SK-N-SH (cell line): ENCODE results near the gene TBX4. TPM values are rescaled to one million over a fixed set of nuclear protein-coding genes. Genes with fewer than 3 reads are reported as not detected.

ENCODE experiments used
- CTCF ChIA-PET: fragments of 300-600, 350-600 bp; formaldehyde crosslinking; extraction: SDS; loops from one replicate; lab custom pipeline; 2021; lab: Yijun Ruan, JAX
- POLR2A ChIA-PET: fragments of 350-600 bp; sonication (Branson Sonifier 250); formaldehyde crosslinking; extraction: SDS; loops from one replicate; lab custom pipeline; 2020; ENCODE audit warnings: antibody characterized with exemption, inconsistent platforms; lab: Yijun Ruan, JAX
- DNase-seq: peaks from one replicate; pipeline ENCODE4 v3.0.0; 2012
- H2AFZ ChIP-seq: fragments of 200-600 bp; sonication (generic); 2 replicates; pipeline ENCODE4 v1.8.1; 2016; ENCODE audit warnings: antibody characterized with exemption, mild to moderate bottlenecking, low read depth
- H3F3A ChIP-seq: fragments of 200-600 bp; sonication (generic); replicated peaks from 2 replicates; pipeline ENCODE3; 2016; ENCODE audit warnings: antibody characterized with exemption, mild to moderate bottlenecking; ENCODE audit not compliant: insufficient read depth
- H3K27ac ChIP-seq, 2 experiments: fragments of 200-500 bp in 1 of 2; fragments of 200-600 bp in 1 of 2; sonication (Bioruptor generic) in 1 of 2; sonication (generic), shearing (Covaris generic) in 1 of 2; 2 replicates each; pipeline versions ENCODE4 v1.5.1 to v1.6.1; 2014 to 2016; ENCODE audit warnings: low read depth in 2 of 2, inconsistent platforms in 1 of 2, low read length in 1 of 2, mild to moderate bottlenecking in 1 of 2, mixed read lengths in 1 of 2
- H3K27me3 ChIP-seq: fragments of 200-600 bp; sonication (generic), shearing (Covaris generic); 2 replicates; pipeline ENCODE4 v1.6.1; 2016; ENCODE audit warnings: mixed run types; ENCODE audit not compliant: insufficient read depth
- H3K36me3 ChIP-seq, 2 experiments: fragments of 200-500 bp in 1 of 2; fragments of 200-600 bp in 1 of 2; sonication (Bioruptor generic) in 1 of 2; sonication (generic) in 1 of 2; replicated peaks in 1 of 2; 2 replicates each; pipeline versions ENCODE3 to v1.5.1; 2014 to 2016; ENCODE audit warnings: low read length in 1 of 2, mild to moderate bottlenecking in 1 of 2; ENCODE audit not compliant: insufficient read depth in 2 of 2, control insufficient read depth in 1 of 2
- H3K4me1 ChIP-seq, 2 experiments: fragments of 200-500 bp in 1 of 2; fragments of 200-600 bp in 1 of 2; sonication (Bioruptor generic) in 1 of 2; sonication (generic), shearing (Covaris generic) in 1 of 2; 2 replicates each; pipeline versions ENCODE4 v1.5.1 to v1.6.1; 2014 to 2016; ENCODE audit warnings: low read depth in 1 of 2, low read length in 1 of 2, mixed run types in 1 of 2; ENCODE audit not compliant: insufficient read depth in 2 of 2, control insufficient read depth in 1 of 2
- H3K4me2 ChIP-seq: fragments of 200-600 bp; sonication (generic), shearing (Covaris generic); 2 replicates; pipeline ENCODE4 v1.6.1; 2017; ENCODE audit warnings: mixed run types
- H3K4me3 ChIP-seq, 2 experiments: fragments of 200-500 bp in 1 of 2; fragments of 200-600 bp in 1 of 2; sonication (Bioruptor generic) in 1 of 2; sonication (generic), shearing (Covaris generic) in 1 of 2; 2 replicates each; pipeline versions ENCODE4 v1.5.1 to v1.8.1; 2014 to 2016; ENCODE audit warnings: low read depth in 2 of 2, inconsistent platforms in 1 of 2, low read length in 1 of 2, mild to moderate bottlenecking in 1 of 2, mixed read lengths in 1 of 2, moderate library complexity in 1 of 2
- H3K79me2 ChIP-seq: fragments of 200-600 bp; sonication (generic); 2 replicates; pipeline ENCODE4 v1.8.1; 2017; ENCODE audit warnings: mild to moderate bottlenecking; ENCODE audit not compliant: insufficient read depth
- H3K9ac ChIP-seq: fragments of 200-600 bp; sonication (generic); 2 replicates; pipeline ENCODE4 v1.6.1; 2017; ENCODE audit warnings: mixed run types
- H3K9me2 ChIP-seq: fragments of 200-600 bp; sonication (generic); 2 replicates; pipeline ENCODE4 v1.6.1; 2017; ENCODE audit warnings: mixed run types
- H3K9me3 ChIP-seq: fragments of 200-600 bp; sonication (generic); 2 replicates; pipeline ENCODE4 v1.6.1; 2017; ENCODE audit warnings: mixed run types, mild to moderate bottlenecking, moderate library complexity
- H4K20me1 ChIP-seq: fragments of 200-600 bp; sonication (generic); 2 replicates; pipeline ENCODE4 v1.6.1; 2017; ENCODE audit warnings: mild to moderate bottlenecking, mixed run types; ENCODE audit not compliant: insufficient read depth
- CTCF ChIP-seq: fragments of 200-600 bp; sonication (generic); IDR thresholded peaks from 2 replicates; pipeline ENCODE4 v1.6.1; 2017; ENCODE audit warnings: antibody characterized with exemption, mild to moderate bottlenecking, moderate library complexity
- FOSL2 ChIP-seq: IDR thresholded peaks from 2 replicates; pipeline ENCODE4 v1.4.0; 2012; ENCODE audit warnings: low read depth, mild to moderate bottlenecking, moderate library complexity, borderline replicate concordance
- FOXJ3 ChIP-seq: sonication (generic); formaldehyde crosslinking; IDR thresholded peaks from 2 replicates; pipeline ENCODE4 v1.5.1; 2020; ENCODE audit warnings: mild to moderate bottlenecking, missing genetic modification reagents
- IRF3 ChIP-seq: fragments of 150-350 bp; IDR thresholded peaks from 2 replicates; pipeline ENCODE4 v1.6.1; 2016; ENCODE audit warnings: mild to moderate bottlenecking, low read depth, low read length
- JUND ChIP-seq: IDR thresholded peaks from 2 replicates; pipeline ENCODE4 v1.4.0; 2012
- MAX ChIP-seq: IDR thresholded peaks from 2 replicates; pipeline ENCODE4 v1.4.0; 2012; ENCODE audit warnings: low read depth
- NRF1 ChIP-seq: IDR thresholded peaks from 2 replicates; pipeline ENCODE4 v1.6.1; 2012; ENCODE audit warnings: low read depth, mild to moderate bottlenecking, low read length
- PBX3 ChIP-seq: IDR thresholded peaks from 2 replicates; pipeline ENCODE4; 2012
- POLR2AphosphoS5 ChIP-seq: IDR thresholded peaks from 2 replicates; pipeline ENCODE4 v1.6.1; 2012; ENCODE audit warnings: low read depth, low read length
- REST ChIP-seq: IDR thresholded peaks from 2 replicates; pipeline ENCODE4 v1.6.1; 2012; ENCODE audit warnings: mild to moderate bottlenecking, low read depth, low read length, moderate library complexity
- RFX5 ChIP-seq: IDR thresholded peaks from 2 replicates; pipeline ENCODE4 v1.6.1; 2012; ENCODE audit warnings: mild to moderate bottlenecking, improper control_type of control experiment, low read length
- SMC3 ChIP-seq: IDR thresholded peaks from 2 replicates; pipeline ENCODE4 v1.6.1; 2012; ENCODE audit warnings: low read depth, low read length, improper control_type of control experiment
- TCF12 ChIP-seq: IDR thresholded peaks from 2 replicates; pipeline ENCODE4 v1.4.0; 2012
- USF1 ChIP-seq: IDR thresholded peaks from 2 replicates; pipeline ENCODE4 v1.4.0; 2012; ENCODE audit warnings: low read depth, borderline replicate concordance
- YY1 ChIP-seq: IDR thresholded peaks from 2 replicates; pipeline ENCODE4 v1.4.0; 2012; ENCODE audit warnings: low read depth, mild to moderate bottlenecking
- ZBTB33 ChIP-seq: IDR thresholded peaks from 2 replicates; pipeline ENCODE4 v1.4.0; 2012; ENCODE audit warnings: low read depth, borderline replicate concordance
- WGBS: methylation state at CpG from one replicate; pipeline ENCODE4 v1.1.6; 2017; ENCODE audit warnings: low lambda C conversion rate; 5-methylcytosine and 5-hydroxymethylcytosine counted together
- polyA plus RNA-seq, 3 experiments: library from polyadenylated mRNA; depleted of rRNA; stranded (reverse); fragments of >200 nt; gene quantifications; 2 replicates each; pipeline ENCODE4 v1.2.3, GENCODE V29; 2012

The TBX4 gene
- polyA plus RNA-seq, 1 of the 3 experiments (the other 2 are of a cell fraction) = 0.02 TPM

- no peaks in the 10 kb centered on the region for H3K9me3 ChIP-seq
- H3K4me2 ChIP-seq = no peak overlapping the region
- H3K4me3 ChIP-seq = no peak overlapping the region
- no peaks in the 10 kb centered on the region for H3K36me3 ChIP-seq
- WGBS = 77% methylated on average over 10 of the region's 10 CpGs
- CTCF ChIA-PET = interaction anchor here (0.9 to 7.5 kb wide), 8 partner anchors 9 to 706 kb away, joined by 3 to 53 read pairs (median 8); no protein-coding TSS in a partner anchor
- peaks cover 9% of the 10 kb centered on the region for H3F3A ChIP-seq
- no peaks in the 10 kb centered on the region for H3K9me2 ChIP-seq
- TF ChIP-seq FOXJ3 (CRISPR knock-in tag) (no peak), PBX3 (no peak), RFX5 (no peak), NRF1 (no peak), JUND (peak; percentile 66), YY1 (no peak), REST (no peak), USF1 (no peak), IRF3 (no peak), MAX (no peak), POLR2AphosphoS5 (no peak), FOSL2 (peak; percentile 66), CTCF (peak; percentile 41; the same call in 1 of the 2 replicates), SMC3 (no peak), TCF12 (peak; percentile 4; the same call in 1 of the 2 replicates), ZBTB33 (no peak)
- no peak overlapping the region for H2AFZ ChIP-seq
- H3K9ac ChIP-seq = no peak overlapping the region
- H4K20me1 ChIP-seq = no peaks in the 10 kb centered on the region
- no peaks in the 10 kb centered on the region for H3K79me2 ChIP-seq
- H3K4me1 ChIP-seq = peaks cover 0 to 4% of the 10 kb centered on the region in 2 experiments; a peak in 1 of 4 replicates
- POLR2A ChIA-PET = no interaction called here
- no peaks in the 10 kb centered on the region for H3K27me3 ChIP-seq
- no peak overlapping the region; a peak in 1 of 4 replicates for H3K27ac ChIP-seq
- no peak for DNase-seq
These were observed 25.5 kb upstream of the TBX4 start for GRCh38 chr17:61426482-61427304.
